NCI-H1105 treated with DMSO at 0.1 percent for 48 hours (cell line): ENCODE data around the gene INSRR.

Experiments used
- DNase-seq: peaks from one replicate; lab custom pipeline; 2025; lab: John Stamatoyannopoulos, UW

The INSRR gene

DNA sequence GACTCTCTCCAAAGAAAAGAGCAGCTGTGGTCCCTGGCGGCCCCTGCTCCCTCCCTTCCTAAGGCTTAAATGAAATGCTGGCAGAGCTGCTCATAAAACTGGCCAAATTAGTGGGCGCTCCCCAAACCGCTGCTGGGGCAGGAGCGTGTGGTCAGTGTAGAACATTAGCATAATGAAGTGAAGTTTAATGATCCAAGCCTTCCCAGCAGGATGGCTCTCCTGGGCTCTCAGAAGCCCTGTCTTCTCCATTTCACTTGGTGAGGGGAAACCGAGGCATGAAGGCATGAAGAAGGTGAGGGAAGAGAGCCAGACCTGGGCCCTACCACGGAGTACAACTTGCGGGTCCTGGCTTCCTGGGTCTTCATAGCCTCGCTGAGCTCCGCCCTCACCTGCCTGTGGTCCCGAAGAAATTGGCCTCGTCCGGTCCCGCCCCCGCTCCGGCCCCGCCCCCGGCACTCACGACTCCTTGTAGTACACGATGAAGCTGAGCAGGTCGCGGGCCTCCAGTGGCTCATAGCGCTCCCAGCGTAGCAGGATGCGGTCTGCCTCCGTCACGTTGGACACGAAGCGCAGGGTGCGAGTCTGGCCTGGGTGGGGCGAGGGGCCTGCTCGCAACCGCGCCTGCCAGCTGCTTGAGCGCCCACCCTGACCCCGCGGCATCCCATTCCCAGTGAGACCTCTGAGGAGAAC is 10.3 kb downstream of the INSRR start:
- no peak for DNase-seq

DNA sequence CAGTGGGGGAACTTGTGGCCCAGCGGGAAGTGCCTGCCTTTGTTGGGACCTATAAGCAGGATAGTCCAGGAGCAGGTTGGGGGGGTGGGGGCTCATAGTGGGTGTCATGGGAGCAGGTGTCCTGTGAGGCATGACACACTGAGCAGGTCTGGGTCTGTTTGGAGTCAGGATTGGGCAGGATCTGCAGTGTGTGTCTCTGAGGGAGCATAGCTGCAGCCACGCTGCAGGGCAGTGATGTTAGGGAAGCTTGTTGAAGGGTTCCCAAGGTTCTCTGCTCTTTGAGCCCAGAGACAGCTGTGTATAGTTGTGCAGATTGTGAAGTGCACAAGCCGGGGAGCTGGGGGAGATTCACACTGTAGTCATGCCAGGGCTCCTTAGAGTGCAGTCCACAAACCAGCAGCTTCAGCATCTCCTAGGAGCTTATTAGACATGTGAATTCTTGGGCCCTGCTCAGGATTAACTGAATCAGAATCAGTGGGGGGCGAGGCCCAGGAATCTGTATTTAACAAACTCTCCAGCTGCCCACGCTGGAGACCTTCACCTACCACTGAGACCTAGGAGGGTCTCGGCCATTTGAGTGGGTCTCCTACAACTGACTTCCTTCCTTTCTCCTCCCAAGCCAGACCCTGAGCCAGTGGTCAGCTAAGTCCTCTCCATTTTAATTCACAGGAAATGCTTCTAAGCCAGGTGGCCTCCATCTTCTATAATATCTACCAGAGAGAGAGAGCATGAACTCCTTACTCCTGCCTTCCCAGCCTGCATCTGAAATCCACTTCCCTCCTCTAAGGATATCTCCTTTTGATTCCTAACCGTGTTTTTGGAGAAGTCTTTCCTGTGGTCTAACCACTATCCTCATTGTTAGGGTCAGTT is 11.1 kb downstream of the INSRR start:
- no peak for DNase-seq

DNA sequence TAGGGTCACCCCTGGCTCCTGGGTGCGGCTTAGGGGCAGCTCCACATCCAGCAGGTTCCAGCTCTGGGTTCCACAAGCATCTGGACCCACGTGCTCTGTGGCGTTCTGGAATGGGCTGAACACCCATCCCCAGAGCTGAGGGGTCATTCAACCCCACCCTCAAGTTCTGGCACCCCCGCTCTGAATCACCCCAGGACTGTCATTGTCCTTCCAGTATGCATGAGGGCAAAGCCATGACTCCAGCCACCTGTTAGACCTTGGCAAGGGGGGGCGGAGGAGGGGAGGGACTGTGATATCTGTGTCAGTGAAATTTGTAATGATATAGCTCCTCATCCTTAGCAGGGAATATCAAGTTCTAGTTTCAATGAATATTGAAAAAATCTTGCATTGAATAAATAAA is 12.3 kb downstream of the INSRR start:
- DNase-seq, result no peak

DNA sequence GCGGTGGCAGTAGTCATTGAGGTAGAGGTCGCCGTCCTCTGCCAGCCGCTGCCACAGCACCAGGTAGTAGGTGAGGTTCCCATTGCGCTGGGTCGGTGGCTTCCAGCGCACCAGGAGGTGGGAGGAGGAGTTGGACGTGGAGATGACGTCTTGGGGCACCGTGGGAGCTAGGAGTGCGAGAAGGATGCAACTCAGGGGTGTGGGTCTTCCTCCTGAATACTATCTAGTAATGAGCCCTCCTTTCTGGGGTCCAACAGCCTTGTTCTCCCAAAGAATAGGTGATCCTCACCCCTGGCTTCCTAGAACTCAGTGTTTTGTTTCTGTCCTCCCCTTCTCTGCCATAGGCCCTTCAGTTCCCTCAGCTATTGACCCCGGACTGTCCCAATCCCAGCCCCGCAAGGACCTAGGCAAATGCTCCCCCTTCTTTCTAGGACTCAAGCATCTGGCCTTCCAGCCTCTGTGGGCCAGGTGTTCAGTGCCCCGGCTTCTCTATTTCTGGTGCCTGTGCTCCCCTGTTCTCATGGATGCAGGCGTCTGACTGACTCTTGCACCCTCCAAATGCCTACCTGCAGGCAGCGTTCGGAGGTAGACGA is 12.9 kb downstream of the INSRR start:
- no peak for DNase-seq

DNA sequence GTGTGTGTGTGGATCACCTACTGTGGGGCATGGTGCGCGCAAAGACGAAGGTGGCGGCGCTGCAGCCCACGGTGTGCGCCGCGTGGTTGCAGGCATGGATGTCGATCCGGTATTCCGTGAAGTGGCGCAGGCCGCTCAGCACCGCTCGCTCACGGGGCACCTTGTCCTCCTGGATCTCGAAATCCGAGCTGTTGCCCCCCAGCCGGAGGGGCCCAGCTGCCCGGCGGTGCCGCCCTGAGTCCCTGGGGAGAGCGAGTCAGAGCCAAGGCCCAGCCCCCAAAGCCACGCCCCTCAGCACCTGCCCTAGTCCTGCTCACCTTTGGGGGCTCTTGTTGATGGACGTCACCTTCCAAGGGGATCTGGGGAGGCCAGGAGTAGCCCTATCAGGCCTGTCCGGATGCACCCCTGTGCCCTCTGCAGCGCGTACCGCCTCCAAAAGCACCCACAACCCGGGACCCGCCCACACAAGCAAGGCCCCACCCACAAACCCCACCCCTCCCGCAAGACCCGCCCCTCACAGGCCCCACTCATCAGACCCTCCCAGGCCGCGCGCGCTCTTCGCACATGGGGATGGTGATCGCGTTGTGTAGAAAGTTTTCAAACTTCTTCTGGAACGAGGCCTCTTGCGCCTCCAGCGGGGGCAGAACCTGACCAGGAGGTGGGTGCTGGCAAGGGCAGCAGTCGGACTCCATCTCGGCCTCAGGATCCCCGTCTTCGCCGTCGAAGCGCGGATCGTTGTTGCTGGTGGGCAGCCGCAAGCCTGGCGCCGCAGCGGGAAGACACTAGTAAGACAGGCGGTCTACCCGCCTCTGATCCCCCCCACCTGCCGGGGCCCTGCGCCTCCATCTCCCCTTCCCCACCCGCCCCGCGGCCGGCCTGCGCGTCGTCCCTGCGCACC is 13.6 kb downstream of the INSRR start:
- DNase-seq, result no peak

DNA sequence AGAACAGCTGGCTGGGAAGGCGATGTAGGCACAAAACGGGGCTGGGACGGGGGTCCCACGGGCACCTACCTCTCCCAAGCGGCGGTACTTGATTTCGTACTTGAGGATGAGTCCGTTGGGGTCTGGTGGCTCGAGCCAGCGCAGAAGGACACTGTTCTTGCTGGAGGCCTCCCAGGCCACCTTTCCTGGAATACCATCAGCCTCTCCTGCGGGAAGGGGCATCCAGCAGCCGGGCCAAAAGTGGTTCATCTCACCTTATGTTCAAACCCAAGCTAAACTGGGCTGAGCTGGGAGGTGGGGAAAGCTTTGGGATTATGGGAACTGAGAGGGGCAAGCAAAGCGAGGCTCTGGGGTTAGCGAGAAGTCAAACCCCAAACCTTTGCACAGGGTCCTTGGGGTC is 14.3 kb downstream of the INSRR start:
- DNase-seq, result no peak

DNA sequence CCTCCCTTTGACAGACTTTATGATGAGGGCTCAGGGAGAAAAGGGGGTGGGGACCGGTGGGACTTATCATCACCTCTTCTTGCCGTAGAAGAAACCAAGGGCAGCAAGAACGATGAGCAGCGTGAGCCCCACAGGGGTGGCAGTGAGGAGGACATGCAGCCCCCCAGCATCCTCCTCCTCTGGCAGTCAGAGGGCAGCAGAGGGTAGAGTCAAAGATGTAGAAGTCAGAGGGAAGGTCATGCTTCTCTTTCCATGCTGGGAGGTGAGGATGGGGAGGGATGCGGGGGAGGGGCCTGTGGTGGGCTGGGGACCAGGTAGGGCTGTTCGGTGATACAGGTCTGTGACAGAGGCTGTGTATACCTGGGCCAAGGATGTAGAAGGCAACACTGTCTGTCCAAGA is 14.8 kb downstream of the INSRR start:
- DNase-seq, result no peak

DNA sequence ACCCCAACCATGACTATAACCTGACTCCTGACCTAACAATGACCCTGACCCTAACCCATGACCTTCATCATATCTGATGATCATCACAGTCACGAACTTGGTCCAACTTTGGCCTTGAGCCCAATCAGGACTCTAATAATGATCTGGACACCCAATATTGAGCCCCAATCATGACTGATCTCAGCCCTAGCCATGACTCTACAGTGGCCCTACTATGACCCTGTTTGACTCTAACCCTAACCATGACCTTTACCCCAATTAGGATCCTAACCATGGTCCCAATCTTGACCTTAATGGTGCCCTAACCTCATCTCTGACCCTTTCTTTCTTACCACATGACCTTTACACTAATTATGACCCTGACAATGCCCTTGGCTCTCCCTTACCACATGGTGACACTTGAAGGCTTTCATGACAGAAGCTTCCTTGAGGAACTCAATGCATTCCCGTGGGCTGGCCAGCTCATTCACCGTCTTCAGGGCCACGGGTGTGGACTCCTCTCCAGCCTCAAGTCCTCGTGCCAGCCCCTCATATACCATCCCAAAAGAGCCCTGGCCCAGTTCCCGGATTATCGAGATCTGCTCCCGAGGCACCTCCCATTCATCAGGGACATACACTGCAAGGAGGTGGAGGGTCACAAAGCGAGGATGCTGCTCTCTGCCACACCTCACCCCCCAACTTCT is 16.2 kb downstream of the INSRR start:
- DNase-seq, result no peak

DNA sequence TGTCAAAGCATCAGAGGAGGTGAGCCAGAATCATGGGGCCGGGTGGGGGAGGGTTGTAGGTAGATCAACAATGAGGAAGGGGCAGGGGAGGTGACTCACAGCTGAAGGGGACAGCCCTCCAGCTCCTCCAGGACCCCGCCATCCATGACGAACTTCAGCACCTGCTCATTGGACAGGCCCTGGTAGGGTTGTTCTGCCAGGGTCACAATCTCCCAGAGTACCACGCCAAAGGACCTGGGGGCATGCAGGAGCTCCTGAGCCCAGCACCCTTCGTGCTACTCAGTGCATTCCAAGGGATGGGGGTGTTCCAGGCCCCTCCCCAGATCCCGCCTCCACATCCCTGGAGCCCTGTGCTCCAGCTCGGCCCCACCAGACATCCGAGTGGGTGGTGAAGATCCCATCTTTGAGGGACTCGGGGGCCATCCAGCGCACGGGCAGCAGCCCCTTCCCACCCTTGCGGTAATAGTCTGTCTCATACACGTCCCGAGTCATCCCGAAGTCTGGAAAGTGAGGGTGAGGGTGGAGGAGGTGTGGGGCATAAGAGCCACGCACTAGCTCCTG is 17.5 kb downstream of the INSRR start:
- no peak for DNase-seq

DNA sequence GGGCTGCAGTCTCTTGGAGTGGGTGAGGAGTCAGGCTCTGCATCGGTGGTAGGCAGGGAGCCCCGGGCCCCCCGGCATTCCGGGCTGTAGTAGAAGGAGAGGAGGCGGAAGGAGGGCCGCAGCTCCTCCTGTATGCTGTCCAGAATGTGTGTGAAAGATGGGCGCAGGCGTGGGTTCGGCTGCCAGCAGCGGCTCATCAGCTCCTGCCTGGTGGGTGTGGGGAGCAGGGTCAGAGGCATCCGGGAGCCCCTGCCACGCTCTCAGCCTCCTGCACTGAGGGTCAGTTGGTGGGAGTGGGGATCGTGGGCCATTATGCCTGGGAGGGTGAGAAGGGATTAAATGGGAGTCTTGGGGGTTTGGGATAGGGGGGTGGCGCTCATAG is 18.0 kb downstream of the INSRR start:
- no peak for DNase-seq

DNA sequence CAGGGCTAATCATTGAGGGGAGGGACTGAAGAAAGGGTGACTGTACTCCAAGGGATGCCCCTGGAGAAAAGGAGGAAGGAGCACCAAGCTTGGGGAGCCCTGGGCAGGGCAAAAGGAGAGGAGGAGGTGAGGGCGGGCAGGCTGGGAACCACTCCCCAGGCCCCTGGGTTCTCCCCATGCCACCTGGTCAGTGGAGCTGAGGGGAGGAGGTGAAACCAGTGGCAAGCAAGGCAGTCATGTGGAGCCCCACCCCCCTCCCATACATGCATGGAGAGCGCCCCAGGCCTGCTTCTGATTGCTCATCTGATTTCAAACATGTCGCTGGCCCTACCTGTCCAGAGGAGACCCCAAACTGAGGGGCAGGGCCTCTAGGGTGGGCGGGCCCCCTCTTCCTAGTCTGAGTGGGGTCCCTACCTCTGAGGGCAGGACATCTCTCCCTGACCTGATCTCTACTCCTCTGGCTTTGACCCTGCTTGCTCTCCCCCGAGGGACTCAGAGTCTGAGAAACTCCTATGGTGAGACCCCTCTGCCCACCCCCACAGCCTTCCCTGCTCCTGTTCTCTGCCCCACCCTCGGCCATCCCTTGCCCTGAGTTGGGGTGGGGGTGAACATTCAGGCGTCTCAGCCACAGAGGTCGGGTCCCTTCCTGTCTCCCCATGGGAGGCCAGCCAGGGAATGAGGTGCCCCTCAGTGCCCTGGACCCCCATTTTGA is 18.6 kb downstream of the INSRR start:
- no peak for DNase-seq

DNA sequence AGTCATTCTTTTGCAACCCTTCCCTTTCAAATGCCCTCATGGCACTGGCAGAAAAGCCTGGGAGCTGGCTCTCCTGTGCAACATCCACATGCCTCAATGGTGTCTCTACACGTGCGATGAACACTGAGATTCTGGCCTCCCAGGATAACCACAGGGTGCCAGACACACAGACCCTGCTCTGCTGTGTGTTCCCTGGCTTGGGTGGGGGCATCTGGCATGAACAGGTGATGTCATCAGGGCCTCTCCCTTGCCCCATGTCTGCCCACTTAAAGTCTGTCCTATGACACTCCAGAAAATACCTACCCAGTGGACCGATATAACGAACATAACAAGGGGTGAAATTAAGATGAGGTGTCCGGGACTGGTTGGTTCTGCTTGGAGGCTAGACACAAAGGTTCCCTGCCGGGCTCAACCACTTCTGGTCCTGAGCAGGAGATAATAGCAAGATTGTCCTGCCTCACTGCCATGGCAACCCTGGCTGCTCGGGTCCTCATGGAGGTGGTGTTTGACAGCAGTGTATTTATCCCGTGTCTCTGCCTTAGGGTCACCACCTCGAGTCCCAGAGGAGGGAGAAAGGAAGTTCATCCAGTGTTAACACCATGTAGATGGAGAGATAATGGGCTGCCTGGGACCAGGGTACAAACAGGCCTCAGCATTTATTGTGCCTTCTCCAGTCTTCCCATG is 19.3 kb downstream of the INSRR start:
- no peak for DNase-seq

DNA sequence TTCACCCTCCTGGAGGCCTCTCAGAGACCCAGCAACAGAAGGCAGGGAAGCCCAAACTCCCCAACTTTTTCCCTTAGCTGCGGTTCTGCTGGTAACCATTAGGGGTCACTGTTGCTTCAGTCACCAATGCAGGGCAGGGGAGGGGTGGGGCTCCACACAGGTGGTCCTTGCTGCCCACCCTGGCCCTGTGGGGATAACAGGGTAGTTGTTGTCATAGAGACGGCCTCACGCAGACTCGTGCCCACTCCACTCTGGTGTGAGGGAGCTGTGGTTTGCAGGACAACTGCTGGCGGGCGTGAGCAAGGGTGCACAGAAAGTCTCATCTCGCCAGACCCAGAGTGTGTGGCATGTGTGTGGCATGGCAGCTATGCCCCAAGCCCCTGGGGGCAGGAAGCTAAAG is 19.9 kb downstream of the INSRR start:
- peak; percentile 13 for DNase-seq

DNA sequence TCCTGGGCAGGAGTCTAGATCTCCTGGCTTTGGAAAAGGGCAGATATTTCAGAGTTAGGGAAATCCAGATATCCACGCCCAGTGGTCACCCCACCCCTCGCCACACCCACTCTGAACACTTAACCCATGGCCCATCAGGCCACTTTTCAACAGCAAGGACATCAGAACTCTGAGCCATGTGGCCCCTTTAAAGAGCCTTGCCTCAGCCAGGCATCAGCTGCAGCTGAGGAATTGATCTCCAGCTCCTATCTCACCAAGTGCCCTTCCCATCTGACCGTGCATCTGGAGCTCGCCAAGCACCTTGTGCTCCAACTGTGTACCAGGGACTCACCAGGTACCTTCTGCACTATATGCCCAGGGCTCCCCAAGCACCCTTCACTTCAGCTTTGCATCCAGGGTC is 22.0 kb downstream of the INSRR start:
- DNase-seq, result no peak

DNA sequence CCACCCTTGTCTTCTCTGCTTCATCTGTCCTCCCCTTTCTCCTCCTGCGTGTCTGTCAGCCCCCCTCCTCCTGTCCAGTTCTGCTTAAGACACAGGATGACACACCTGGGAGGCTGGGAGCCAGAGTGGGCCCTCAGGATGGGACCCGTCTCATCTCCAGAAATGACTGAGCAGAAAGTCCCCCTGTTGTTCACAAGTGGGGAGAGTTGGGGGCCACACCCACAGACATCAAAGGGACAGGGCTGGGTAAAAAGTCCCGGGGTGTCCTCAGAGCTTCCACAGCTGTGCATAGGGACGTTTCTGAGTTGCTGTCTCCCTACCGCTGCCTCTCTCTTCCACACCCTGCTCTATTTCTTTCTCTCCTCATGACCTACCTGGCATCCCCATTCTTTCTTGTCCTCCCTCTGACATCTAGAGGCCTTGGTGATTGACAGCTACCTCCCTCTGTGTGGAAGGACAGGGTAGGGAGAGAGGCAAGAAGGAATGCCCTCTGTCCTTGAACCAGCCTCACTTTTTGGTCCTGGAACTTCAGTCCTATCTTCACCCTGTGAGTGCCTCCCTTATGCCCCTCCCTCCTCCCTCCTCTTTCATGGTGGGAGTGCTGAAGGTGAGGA is 22.8 kb downstream of the INSRR start:
- DNase-seq, result no peak

DNA sequence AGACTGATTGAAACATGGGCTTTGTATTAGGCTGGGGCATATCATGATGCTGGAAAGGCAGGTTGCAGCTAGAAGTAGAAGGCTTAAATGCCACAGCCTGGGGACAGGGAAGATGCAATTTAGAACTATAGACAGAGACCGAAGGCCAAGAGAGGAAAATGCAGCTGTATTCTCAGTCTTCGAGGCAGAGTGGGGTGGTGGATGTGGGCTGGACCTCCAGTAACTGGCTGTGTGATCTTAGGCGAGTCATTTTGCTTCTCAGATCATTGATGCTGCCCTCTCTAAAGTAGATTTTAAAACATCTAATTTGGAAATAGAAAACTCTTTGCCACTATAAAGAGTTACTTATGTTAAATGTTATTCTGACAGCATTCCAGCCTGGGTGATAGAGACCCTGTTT is 24.6 kb downstream of the INSRR start:
- DNase-seq, result no peak

DNA sequence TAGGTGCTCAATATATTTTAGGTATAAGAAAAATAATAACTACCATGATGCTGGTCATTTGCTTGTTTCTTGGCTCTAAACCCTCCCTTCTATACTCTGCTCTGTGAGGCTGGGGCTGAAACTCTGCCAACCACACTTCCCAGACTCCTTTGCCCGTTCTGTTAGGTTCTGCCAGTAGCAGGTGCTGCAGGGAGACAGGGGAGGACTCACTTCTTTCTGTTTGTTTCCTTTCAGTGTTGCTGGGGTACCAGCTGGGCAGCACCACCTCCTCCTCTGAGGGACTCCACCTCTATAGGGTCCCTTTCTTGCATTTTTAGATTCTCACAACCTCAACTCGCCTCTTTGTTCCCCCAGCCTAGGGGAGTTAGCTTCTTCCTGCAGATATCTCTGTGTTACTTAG is 25.3 kb downstream of the INSRR start:
- no peak for DNase-seq

DNA sequence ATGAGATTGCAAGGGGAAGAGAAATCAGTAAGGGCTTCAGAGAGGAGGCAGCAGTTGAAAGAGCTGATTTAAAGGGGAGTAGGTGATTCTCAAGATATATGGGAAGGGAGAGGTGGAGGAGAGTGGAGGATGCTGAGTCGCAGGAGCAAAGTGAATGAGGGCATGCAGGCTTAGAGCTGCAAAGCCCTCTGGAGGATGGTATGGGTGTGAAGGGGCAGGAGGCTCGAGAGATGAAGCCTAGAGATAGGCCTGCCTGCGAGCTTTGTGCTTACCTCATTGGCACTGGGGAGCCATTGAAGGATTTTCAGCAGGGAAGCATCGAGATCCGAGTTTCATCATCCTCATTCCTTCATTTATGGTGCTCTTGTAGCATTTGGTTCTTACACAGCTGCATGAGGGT is 26.5 kb downstream of the INSRR start:
- no peak for DNase-seq

DNA sequence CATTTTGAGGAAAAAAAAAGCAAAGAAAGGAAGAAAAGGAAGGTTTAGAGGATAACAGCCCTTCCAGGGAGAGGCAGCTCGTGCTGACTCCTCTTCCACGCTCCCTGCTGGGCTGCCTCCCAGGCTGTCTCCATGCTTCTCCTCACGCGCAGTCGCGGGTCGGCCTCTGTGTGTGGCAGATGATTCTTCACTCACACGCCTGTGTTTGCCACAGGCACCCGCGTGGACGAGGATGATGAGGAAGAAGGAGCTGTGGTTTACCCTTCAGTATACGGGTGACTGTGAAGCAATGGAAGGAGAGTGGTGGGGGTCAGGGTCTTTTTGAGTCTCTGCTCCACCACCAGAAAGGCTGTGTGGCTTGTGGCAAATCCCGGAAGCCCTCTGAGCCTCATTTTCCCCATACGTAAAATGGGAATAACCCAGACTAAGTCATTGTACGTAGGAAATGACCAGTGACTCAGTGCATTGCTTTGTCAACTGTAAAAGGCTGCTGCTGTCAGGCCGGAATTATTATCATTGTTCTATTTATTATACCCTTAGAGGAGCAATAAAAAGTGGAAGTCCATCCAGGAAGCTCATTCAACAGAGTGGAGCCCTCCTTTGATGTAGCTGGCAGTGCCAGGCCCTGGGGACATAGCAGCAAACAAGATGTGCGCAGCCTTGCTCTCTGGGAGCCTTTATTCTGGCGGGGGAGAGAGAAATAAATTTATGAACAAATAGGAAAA is 30.4 kb downstream of the INSRR start:
- DNase-seq, result no peak
